AG09319 (cell line): ENCODE data around the gene MYMK.

Source experiments
- DNase-seq: peaks from one replicate; pipeline ENCODE4 v3.0.0-alpha.2; 2010; ENCODE audit warnings: low read depth; ENCODE audit errors: extremely low read depth
- TF ChIP-seq, protein P1 (sequence below): IDR thresholded peaks from 2 replicates; pipeline ENCODE4 v1.5.1; 2011; ENCODE audit warnings: low read depth, mild to moderate bottlenecking, inconsistent platforms, low read length, moderate library complexity

Gene MYMK

DNA sequence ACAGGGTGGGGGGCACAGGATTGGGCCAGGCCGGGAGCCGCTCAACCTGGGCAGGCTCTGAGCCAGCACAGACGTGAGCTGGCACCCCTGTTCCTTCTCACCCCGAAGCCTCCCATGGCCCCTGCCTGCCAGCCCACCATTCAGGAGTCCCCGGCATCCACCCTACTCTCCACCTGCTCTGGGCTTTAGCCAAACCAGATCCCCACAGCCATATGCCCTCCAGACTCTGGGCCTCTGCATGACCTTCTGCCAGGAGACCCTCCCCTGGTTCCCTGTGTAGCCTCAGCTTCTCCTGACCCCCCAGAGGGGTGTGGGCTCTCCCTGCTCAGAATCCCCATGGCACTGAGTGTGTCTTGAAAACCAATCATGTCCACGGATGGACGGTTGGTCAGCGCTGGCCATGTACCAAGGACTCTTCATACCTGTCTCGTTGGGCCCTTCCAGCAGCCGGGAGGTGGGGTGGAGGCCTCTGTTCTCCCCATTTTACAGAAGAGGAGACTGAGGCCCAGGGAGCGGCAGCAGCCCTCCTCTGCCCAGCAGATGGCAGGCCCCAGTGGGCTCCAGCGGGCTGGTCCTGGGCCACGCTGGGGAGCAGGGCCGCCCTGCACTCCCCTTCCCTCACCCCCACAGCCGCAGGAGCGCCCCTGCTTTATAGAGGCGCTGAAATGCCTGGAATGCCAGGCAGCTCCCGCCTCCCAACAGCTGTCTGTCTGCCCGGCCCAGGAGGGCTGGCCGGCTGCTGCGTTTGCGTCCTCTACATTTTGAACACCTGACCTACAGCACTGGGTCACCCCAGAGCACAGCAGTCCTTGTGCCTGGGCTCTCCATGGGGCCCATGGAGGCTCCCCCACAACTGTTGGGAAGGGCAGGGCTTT, 3.5 kb upstream of the MYMK start:
- DNase-seq, result no peak
- TF ChIP-seq, protein P1, sequence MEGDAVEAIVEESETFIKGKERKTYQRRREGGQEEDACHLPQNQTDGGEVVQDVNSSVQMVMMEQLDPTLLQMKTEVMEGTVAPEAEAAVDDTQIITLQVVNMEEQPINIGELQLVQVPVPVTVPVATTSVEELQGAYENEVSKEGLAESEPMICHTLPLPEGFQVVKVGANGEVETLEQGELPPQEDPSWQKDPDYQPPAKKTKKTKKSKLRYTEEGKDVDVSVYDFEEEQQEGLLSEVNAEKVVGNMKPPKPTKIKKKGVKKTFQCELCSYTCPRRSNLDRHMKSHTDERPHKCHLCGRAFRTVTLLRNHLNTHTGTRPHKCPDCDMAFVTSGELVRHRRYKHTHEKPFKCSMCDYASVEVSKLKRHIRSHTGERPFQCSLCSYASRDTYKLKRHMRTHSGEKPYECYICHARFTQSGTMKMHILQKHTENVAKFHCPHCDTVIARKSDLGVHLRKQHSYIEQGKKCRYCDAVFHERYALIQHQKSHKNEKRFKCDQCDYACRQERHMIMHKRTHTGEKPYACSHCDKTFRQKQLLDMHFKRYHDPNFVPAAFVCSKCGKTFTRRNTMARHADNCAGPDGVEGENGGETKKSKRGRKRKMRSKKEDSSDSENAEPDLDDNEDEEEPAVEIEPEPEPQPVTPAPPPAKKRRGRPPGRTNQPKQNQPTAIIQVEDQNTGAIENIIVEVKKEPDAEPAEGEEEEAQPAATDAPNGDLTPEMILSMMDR, result no peak

DNA sequence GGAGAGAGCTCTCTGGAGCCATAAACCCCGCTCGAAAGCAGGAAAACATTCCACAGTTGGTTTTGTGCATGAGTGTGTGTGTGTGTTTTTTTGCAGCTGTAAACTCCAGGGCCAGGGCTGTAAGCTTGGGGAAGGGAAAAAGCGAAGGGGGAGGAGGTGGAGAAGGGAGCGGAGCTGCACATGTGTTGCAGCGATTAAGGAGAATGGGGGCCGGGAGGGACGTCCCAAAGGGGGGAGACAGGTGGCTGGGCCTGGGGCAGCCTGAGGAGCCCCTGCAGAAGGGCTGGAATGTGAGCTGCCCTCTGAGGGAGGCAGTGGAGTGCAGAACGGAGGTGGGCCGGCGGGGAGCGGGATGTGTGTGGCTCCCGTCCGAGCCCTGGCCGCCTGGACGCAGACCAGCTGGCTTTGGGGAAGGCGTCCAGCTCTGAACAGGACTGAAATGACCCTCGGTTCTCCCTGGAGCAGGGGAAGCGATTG, 2.7 kb upstream of the MYMK start:
- TF ChIP-seq, protein P1, result no peak
- no peak for DNase-seq

DNA sequence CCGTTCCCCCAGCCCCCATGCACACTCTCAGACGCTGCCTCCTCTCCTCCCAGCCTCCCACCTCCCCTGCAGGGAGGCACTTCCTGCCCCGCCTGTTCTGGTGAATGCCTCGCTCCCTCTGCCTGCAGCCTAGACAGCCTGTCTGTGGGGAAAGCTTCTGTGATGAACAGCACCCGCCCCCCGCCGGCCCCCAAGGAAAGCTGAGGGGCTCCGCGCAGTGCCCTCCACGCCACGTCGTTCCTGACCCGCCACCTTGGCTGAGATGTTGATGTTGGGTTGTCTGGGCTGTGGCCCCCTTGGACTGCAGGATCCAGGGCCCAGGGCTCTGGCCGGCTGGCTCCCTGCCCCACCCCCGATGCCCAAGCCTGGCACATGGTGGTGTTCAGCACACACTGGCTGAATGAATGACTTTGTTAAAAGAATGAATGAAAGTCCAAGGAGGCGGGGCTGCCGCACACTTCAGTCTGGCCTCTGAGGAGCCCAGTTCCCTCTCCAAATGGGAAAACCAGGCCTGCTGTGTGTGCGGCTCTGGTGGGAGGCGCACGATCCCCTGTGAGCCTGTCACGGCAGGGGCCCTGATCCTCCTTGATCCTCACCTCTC, 2.1 kb upstream of the MYMK start:
- TF ChIP-seq, protein P1, result no peak
- DNase-seq, result no peak

DNA sequence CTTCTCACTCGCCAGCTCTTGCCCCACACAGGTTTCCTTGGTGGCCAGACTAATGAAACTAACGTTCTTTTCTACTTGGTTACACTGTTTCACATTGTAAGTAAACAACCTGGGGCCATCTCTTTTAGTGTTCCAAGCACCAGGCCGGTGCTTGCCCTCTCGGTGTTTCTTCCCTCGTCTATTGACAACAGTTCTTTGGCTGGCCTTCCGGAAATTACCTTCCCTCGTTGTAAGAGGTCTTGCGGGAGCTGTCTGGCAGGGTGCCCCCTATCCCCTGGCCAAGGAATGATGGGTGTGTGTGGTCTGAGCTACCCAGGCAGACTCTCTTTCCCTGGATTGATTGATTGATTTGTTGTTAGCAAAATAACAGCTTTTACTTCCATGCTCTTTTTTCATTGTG, 918 bp upstream of the MYMK start:
- TF ChIP-seq, protein P1, result no peak
- no peak for DNase-seq

DNA sequence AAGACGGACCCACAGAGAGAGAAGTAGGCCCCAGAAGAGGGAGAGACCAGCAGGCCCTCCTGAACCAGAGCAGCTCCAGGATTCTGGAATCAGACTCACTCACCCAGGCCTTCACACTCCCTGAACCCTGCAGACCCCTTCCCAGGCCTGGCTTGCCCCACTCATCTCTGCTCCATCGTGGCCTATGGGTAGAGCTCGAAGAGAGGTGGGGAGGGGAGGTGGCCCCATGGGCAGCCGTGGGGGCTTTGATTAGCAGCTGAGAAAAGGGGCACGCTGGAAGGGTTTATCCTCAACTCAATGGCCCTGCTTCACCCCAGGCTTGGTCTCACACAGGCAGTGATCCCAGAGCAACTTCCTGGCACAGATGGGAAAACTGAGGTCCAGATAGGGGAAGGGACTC, 613 bp downstream of the MYMK start:
- no peak for DNase-seq
- TF ChIP-seq, protein P1, result no peak

DNA sequence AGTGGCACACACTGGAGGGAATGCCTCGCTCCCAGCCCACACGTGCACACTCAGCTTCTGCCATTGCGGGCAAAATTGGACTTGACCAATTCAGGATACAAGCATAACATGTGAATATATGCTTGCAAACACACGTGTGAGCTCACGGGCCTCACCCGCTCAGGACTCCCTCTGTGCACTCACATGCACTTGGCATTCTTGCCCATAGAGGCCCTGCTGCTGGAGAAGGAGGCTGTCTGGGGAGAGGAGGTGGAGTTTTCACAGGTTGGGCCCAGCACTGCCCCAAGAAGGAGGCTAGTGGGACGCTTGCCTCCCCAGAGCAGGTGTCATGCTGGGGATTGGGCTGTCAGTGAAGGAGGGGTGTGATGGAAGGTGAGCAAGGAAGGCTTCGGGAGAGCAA, 1.7 kb downstream of the MYMK start:
- TF ChIP-seq, protein P1, result no peak
- DNase-seq, result no peak

DNA sequence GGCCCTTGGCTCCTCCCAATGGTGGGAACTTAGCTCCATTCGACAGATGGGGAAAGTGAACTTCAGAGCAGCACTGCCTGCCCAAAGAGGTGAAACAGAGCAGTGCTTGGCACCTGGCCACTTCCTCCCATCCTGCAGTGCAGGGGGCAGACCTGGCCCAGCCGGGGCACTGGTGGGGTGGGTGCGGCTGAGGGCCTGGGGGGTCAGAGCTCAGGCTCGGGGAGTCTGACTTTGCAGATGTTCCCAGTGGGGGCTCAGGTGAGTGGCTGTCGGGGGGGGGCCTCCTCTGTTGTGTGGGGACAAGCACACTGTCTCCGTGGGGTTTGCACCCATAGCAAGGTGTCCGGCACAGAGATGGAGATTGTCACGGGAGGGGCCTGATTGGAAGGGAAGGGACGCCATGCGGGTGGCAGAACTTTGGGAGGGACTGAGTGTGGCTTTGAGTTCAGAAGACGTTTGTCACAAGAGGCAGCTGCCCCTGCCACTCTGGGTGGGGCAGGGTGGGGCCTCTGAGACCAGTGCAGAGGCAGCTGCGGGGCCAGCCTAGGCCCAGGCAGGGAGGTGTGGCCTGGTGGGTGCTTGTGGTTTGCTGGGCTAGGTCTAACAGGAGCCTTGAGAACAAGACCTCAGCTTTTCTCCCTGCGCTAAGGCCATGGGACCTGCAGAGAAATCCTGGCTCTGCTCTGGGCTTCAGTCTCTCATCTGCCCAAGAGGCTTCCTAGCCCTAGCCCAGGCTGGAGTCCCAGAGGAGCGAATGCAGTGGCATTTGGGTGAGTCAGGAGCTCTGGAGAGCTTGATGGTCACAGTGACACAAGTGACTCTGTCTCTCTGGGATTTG, 2.5 kb downstream of the MYMK start:
- TF ChIP-seq, protein P1, result no peak
- DNase-seq, result no peak
